Measurements from ENCODE around the gene BTBD8.

GRCh38 chr1:92094090-92094489 is 13.9 kb downstream of the BTBD8 start:
- TF ChIP-seq CTCF (IDR thresholded peaks at IDR 0.05 in 2 of 3, conservative IDR thresholded peaks at IDR 0.05 in 1 of 3; ENCODE audit: borderline replicate concordance in 1 of 3, insufficient read depth in 1 of 3, low read depth in 2 of 3, low read length in 2 of 3) (no peak), SRF (IDR thresholded peaks at IDR 0.05; ENCODE audit: low read depth) (no peak), RAD21 (IDR thresholded peaks at IDR 0.05; ENCODE audit: low read depth) (no peak), CEBPB (IDR thresholded peaks at IDR 0.05; ENCODE audit: low read depth) (no peak), EZH2phosphoT487 (IDR thresholded peaks at IDR 0.05; ENCODE audit: borderline replicate concordance) (no peak), EZH2 (IDR thresholded peaks at IDR 0.05) (no peak), YY1 (IDR thresholded peaks at IDR 0.05; ENCODE audit: extremely low read depth, insufficient replicate concordance, low read depth, low read length) (no peak), SP1 (IDR thresholded peaks at IDR 0.05; ENCODE audit: low read depth) (no peak), POLR2AphosphoS5 (IDR thresholded peaks at IDR 0.05; ENCODE audit: low read depth, low read length) (no peak), SIN3A (IDR thresholded peaks at IDR 0.05; ENCODE audit: low read depth) (no peak), POLR2A (IDR thresholded peaks at IDR 0.05; ENCODE audit: borderline replicate concordance, extremely low read depth, insufficient read depth, insufficient read length) (no peak), ZNF274 (IDR thresholded peaks at IDR 0.05; ENCODE audit: low read depth, low read length) (no peak), JUND (IDR thresholded peaks at IDR 0.05) (no peak)

All from HCT116 (cell line).